NCI-H1694 (cell line): Measurements from ENCODE around the gene GAS6.

Experiments used
- DNase-seq: peaks from one replicate; lab custom pipeline; 2025; lab: John Stamatoyannopoulos, UW

Gene GAS6

GRCh38 chr13:113851826-113852535 is 11.9 kb downstream of the GAS6 start:
- no peak for DNase-seq

DNA sequence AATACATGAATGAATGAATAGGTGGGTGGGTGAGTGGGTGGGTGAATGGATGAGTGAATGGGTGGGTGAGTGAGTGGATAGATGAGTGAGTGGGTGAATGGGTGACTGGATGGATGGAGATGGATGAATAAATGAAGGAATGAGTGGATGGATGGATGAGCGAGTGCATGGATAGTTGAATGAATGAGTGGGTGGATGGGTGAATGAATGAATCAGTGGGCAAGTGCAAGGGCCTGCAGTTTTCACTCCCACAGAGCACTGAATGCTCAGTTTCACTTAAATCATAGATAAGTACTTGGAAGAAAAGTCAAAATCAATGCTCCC is 12.4 kb downstream of the GAS6 start:
- no peak for DNase-seq

GRCh38 chr13:113850722-113851479 is 13.0 kb downstream of the GAS6 start:
- DNase-seq: no peak

GRCh38 chr13:113849981-113850721 is 13.7 kb downstream of the GAS6 start:
- DNase-seq: no peak

- DNase-seq: no peak
Observed at GRCh38 chr13:113849546-113849945, 14.3 kb downstream of the GAS6 start.

GRCh38 chr13:113848431-113849260 is 15.2 kb downstream of the GAS6 start:
- DNase-seq: no peak

DNA sequence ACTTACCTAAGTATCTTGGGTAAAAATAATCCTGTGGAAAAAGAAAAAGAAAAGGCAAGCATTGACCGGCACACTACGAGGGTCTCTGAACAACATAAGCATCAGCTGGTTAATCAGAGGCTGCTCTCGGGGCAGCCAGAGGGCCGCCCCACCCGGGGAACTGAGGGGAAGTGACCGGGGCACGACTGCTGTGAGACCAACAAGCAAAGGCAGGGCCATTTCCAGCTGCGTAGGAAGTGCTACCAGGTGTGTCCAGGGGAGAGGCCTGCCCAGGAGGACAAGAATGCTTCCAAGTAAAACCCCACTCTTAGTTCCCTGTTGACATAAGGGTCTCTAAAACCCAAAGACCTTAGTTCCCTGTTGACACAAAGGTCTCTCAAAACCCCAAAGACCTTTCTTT is 15.9 kb downstream of the GAS6 start:
- DNase-seq: no peak

DNA sequence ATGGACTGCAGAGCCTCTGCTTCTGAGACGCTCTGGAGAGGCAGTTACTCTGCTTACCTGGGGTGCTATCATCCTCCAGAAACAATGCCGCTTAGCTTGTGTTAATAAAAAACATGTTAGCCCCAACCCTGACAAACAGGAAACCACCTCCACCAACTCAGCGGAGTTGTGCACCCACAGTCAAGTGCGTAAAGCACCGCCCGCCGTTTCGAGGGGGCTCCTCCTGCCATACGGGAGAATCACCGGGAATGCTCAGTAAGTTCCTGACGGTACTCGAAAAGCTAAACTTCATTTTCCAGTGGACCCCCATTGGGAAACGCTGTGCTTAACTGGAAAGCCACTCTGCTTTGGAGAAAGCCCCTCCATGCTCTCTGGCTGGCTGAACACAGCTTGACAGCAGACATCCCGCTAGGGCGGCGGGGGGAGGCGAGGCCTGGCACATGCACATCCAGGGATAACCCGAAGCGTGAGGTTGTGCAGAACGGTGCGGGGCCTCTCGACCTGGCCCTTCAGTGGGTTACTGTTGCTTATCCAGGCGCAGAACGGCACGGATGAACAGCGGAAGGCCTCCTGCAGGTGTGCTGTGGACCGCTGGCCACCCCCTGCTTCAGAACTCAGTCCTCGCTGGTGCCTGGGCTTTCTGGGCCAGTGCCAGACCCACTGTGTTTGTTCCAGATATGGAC is 17.1 kb downstream of the GAS6 start:
- no peak for DNase-seq

GRCh38 chr13:113845723-113846635 is 17.9 kb downstream of the GAS6 start:
- no peak for DNase-seq

- DNase-seq: no peak
Observed at GRCh38 chr13:113845055-113845454, 18.8 kb downstream of the GAS6 start.

- DNase-seq: no peak
Observed at GRCh38 chr13:113843864-113844556, 19.9 kb downstream of the GAS6 start.

DNA sequence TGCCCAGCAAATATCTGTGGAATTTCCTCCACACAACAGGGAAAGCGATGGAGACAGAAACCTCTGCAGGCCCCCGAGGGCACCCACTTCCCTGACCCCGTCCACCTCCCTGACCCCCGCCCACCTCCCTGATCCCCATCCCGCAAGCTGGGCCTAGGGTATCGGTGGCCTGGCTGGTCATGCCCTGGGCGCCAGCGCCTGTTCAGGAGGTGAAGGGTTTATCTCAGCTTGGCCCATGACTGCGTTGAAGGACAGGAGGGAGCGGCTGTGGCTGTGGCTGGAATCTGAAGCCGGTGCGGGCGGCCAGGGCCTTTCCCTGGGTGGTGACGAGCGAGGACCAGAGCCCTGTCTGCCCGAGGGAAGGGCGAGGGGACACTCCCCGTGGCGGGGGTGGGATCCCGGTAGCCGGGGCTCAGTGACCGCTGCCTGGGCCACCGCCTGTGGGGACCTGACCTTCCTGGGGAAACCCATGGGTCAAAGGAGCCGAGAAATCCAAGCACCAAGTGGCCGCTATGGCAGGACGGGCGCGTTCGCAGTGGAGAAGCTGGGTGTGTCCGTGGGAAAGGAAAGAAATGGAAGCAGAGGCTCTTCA is 20.7 kb downstream of the GAS6 start:
- DNase-seq: no peak

DNA sequence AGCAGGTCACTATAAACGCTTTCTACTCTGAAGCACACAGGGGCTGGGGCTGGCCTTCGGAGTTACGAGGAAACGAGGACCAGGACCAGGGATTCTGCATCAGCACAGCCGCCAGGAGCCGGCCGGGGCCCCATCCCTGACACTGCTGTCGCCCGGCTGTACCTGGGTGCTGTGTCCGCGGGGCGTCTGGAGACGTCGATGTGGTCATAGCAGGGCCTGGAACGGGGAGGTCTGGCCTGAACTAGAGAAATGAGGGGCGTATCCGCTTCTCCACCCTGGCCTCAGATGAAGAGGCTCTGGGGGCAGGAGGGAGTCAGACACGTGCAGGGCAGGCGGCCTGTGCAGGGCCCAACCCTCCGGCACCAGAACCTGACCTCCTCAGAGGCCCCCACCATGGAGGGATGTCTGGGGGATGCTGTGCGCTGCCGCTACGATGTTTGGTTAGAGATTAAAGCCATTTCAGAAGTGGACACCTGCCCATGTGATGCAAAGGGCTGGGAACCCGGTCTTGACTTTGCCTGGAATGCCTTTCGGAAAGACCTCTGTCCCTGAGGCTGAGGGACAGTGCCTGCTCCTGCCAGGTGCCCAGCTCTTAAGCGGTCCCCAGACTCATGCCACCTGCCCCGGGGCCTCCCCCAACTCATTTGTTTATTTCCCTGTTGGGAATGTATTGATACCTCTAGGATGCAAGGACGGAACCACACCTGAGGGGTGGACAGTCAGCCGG is 21.4 kb downstream of the GAS6 start:
- DNase-seq: no peak

DNA sequence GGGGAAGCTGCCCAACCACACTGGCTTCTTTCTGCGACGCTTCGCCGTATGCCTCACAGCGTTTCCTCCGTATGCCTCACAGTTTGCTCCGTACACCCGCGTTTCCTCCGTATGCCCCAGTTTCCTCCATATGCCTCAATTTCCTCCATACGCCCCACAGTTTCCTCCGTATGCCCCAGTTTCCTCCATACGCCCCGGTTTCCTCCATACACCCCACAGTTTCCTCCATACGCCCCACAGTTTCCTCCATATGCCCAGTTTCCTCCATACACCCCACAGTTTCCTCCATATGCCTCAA is 22.6 kb downstream of the GAS6 start:
- no peak for DNase-seq

DNA sequence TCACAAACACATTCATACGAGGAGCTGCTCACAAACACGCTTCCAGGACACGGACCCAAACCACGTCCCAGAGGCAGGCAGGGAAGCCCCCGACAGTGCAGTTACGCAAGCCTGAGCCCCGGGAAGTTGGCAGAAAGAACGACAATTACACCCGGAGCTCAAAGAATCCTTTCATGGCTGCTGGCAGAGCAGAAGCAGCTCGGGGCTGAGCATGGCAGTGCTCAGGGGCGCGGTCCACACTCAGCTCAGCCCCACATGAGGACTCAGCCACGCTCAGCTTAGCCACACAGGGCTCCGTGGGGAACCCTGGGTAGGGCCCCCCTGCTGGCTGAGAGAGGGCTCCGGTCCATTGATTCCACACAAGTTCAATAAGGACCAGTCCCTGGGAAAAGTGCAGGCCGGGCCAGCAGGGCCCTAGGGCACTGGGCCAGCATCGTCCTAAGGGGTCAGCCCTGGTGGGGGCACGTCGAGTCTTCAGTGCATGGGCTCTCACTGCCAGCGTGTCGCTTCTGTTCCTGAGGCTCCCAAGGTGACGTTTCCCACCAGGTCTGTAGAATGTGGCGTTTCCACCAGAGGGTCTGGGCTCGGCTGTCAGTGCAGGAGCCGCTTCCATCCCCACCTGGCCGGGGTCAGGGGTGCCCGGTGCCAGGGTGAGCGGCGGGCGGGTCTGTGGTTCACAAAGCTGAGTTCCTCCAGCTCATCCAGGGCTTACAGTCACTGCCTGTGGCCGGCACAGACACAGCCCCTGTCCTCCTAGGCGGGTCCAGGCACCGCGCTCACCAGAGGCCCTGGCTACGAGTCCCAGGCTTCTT is 23.1 kb downstream of the GAS6 start:
- DNase-seq: no peak

- DNase-seq: no peak
Observed at GRCh38 chr13:113839536-113840204, 24.2 kb downstream of the GAS6 start.

- DNase-seq: no peak
Observed at GRCh38 chr13:113838711-113839201, 25.1 kb downstream of the GAS6 start.
